Prostate gland (tissue), 2 donors: ENCODE results near the gene TFRC. TPM values are rescaled to one million over a fixed set of nuclear protein-coding genes. Genes with fewer than 3 reads are reported as not detected.

Experiments
- DNase-seq: peaks from one replicate; pipeline ENCODE4 v3.0.0-alpha.2; 2019; ENCODE audit warnings: low spot score
- H3K27ac ChIP-seq, 2 donors: fragments of 200-600 bp; sonication (generic); 2 replicates each; pipeline ENCODE4 v1.5.1; 2017 to 2019
- H3K27me3 ChIP-seq: fragments of 200-600 bp; sonication (generic); replicated peaks from 2 replicates; pipeline ENCODE4 v1.5.1; 2019; ENCODE audit not compliant: insufficient read depth
- H3K36me3 ChIP-seq, 2 donors: fragments of 200-600 bp; sonication (generic); 1 replicate in 1 of 2; 2 replicates in 1 of 2; pipeline versions ENCODE4 v1.5.1 to v1.8.1; 2017 to 2019
- H3K4me1 ChIP-seq: fragments of 200-600 bp; sonication (generic); replicated peaks from 2 replicates; pipeline ENCODE4 v1.5.1; 2019
- H3K4me3 ChIP-seq, 2 donors: fragments of 200-600 bp; sonication (generic); 2 replicates each; pipeline ENCODE4 v1.5.1; 2017 to 2019
- H3K9me3 ChIP-seq: fragments of 200-600 bp; sonication (generic); 2 replicates; pipeline ENCODE4 v1.5.1; 2017
- POLR2A ChIP-seq: fragments of 450-650 bp; IDR thresholded peaks from one replicate; pipeline ENCODE4 v1.6.1; 2016; ENCODE audit warnings: antibody characterized with exemption, mild to moderate bottlenecking
- POLR2AphosphoS5 ChIP-seq: sonication (generic); formaldehyde crosslinking; IDR thresholded peaks from one replicate; pipeline ENCODE4 v1.6.1; 2017; ENCODE audit warnings: antibody characterized with exemption
- WGBS: methylation state at CpG from one replicate; pipeline ENCODE4 v1.1.5; 2018; 5-methylcytosine and 5-hydroxymethylcytosine counted together
- intact Hi-C: fragments of 100-400 bp; cut with DNase I; formaldehyde crosslinking; loops from one replicate; pipeline ENCODE4 v1.14.2; 2022
- total RNA-seq, 2 donors: library from RNA; depleted of rRNA; stranded (reverse); fragments of >200 nt; gene quantifications; one replicate each; pipeline ENCODE4 v1.1.0, GENCODE V29; 2016
- TF ChIP-seq, protein P1 (sequence below), 4 experiments: fragments of 200-600 bp in 2 of 4; fragments of 450-650 bp in 2 of 4; sonication (generic) in 2 of 4; IDR thresholded peaks; 1 replicate in 3 of 4; 2 replicates in 1 of 4; pipeline ENCODE4 v1.5.1; 2016 to 2019; ENCODE audit warnings: antibody characterized with exemption in 4 of 4, mild to moderate bottlenecking in 2 of 4, moderate library complexity in 2 of 4

Gene TFRC
- total RNA-seq: 10 to 100 TPM; 33.8 to 68.1 TPM

DNA sequence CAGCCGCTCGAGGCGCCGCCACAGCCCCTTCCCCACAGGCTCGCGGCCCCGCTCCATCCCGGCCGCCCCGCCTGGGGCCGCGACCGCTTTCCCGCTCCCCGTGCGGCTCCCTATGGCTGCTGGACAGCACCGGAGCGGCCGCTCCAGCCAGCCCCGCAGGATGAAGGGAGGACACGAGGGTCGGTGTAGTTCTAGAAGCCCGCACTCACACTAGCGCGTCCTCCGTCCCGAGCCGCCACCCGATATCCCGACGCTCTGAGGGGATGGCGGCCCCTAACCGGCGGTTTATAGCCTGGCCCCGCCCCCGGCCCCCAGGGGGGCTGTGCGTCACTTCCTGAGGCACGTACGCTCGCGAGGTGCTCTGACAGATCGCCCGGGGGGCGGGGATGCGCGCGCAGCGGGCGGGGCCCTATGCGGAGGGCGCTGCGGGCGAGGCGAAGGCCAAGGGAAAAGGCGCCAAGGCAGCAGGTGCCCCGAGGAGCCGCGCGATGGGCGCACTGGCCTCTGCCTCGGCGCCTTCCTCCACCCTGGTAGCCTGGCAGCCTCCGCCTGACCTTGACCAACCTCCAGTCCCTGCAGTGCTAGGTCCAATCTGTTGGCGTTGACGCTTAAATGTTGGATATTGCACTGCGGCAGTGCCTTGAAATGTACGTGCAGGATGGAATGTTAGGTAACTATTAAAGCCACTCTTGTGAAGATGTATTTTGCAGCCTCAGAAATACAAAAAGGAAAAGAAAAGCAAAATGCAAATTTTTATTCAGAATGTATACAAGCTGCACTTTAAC, at the start of gene TFRC:
Gene TFRC, minus strand, starts transcription at position 257 of the 785 bp plus-strand sequence. CDS start 4,991 bp downstream, outside the sequence.
- no peaks in the 10 kb centered on the region for H3K9me3 ChIP-seq

DNA sequence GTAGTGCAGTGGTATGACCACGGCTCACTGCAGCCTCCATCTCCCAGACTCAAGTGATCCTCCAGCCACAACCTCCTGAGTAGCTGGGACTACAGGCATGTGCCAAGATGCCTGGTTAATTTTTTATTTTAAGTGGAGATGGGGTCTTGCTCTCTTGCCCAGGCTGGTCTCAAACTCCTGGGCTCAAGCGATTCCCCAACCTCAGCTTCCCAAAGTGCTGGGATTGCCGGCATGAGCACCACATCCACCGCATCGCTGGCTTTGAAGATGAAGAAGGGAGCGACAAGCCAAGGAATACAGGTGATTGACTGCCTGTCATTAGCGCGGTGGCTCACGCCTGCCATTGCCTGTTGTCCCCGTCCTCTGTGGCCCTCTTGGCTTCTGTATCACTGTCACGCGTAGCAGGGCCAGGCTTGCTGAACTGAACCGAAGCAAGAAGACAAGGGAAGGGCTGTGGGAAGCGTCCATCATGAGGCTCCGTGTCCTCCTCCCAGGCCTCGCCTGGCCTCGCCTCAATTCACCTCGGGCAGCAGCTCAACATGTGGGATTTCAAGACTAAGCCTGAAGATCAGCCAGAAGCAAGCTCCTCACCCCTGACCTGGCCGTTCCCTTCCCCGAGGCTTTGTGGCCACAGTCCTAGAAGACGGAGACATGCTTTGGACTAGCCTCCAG, 46.4 kb upstream of the TFRC start:
- H3K9me3 ChIP-seq: no peaks in the 10 kb centered on the region
- no peak overlapping the region for H3K4me3 ChIP-seq
- no peak overlapping the region for H3K27ac ChIP-seq
- no peaks in the 10 kb centered on the region for H3K4me1 ChIP-seq
- WGBS: 97% methylated on average over 21 of the region's 21 CpGs
- no peaks in the 10 kb centered on the region for H3K36me3 ChIP-seq
- intact Hi-C loops: no loop called here
- DNase-seq: no peak
- TF ChIP-seq POLR2AphosphoS5: no peak
- TF ChIP-seq POLR2A: no peak
- TF ChIP-seq, protein P1, sequence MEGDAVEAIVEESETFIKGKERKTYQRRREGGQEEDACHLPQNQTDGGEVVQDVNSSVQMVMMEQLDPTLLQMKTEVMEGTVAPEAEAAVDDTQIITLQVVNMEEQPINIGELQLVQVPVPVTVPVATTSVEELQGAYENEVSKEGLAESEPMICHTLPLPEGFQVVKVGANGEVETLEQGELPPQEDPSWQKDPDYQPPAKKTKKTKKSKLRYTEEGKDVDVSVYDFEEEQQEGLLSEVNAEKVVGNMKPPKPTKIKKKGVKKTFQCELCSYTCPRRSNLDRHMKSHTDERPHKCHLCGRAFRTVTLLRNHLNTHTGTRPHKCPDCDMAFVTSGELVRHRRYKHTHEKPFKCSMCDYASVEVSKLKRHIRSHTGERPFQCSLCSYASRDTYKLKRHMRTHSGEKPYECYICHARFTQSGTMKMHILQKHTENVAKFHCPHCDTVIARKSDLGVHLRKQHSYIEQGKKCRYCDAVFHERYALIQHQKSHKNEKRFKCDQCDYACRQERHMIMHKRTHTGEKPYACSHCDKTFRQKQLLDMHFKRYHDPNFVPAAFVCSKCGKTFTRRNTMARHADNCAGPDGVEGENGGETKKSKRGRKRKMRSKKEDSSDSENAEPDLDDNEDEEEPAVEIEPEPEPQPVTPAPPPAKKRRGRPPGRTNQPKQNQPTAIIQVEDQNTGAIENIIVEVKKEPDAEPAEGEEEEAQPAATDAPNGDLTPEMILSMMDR (IDR thresholded peaks at IDR 0.05): no peak
- H3K27me3 ChIP-seq: no peaks in the 10 kb centered on the region

More for the DNA sequence above, at the start of gene TFRC:
- Histone ChIP-seq H3K27ac (peak within 1 kb of the TSS; percentile 87 to 92), H3K4me1 (no peaks in the 10 kb centered on the region), H3K27me3 (no peaks in the 10 kb centered on the region), H3K36me3 (no peaks in the 10 kb centered on the region), H3K4me3 (peak within 1 kb of the TSS; percentile 58 to 92)
- TF ChIP-seq POLR2AphosphoS5 (peak; percentile 97), POLR2A (peak; percentile 93)
- TF ChIP-seq, protein P1 (IDR thresholded peaks at IDR 0.05): peak in 1 of 4 experiments; percentile 23
- intact Hi-C loops: no loop called here
- WGBS: 0% methylated on average over 12 of the region's 67 CpGs
- peak; percentile 93 for DNase-seq

DNA sequence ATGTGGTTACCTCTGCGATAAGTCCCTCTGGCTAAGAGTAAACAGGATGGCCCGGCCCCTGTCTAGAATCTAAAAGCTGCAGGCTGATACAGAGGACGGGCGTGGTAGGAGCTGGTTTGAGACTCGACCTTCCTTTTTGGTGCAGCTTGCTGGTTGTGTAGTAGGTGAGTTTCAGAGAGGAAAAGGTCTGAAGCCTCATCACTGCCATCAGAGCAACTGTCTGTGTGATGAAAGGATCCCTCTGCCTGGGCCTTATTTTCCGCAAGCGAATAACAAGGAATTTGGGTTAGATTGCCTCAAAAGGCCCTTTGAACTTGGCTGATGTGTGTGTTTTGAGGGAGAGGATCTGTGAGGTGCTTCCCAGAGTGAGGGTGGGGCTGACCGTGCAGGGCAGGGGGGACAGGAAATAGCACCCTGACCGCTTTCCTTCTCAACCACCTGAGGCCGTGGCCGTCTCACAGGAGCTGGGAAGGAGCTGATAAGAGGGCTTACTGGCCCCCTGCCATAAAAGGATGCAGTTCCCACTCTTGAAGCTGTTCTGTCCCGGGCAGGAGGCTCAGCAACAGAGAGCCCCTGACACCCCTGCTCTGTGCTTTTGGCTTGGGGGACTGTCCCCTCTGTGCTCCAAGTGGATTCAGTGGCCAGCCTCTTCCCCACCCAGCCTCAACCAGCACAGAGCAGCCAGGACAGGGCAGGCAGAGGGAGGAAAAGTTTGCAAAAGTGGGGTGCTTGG, 45.6 kb upstream of the TFRC start:
- Histone ChIP-seq H3K4me1 (no peaks in the 10 kb centered on the region), H3K9me3 (no peaks in the 10 kb centered on the region), H3K27me3 (no peaks in the 10 kb centered on the region), H3K4me3 (no peak overlapping the region), H3K36me3 (no peaks in the 10 kb centered on the region), H3K27ac (no peak overlapping the region)
- intact Hi-C loops: no loop called here
- DNase-seq: no peak
- 55% methylated on average over 12 of the region's 12 CpGs for WGBS
- TF ChIP-seq POLR2A (no peak), POLR2AphosphoS5 (no peak)
- TF ChIP-seq, protein P1 (IDR thresholded peaks at IDR 0.05): no peak

DNA sequence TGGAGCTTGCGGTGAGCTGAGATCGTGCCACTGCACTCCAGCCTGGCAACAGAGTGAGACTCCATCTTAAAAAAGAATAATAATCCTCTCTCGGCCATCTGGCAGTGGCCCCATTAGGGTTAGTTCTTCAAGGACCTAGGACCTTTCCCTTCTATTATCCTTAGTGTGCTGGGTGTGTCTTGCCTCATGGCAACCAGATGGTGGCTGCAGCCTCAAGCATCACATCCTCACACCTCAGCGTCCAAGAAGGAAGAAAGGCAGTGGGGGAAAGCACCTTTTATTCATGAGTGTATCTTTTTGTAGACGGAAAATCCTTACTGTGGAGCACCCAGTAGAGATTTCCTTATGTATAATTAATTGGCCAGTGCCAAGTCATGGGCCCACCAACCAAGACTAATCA, 42.7 kb upstream of the TFRC start:
- 98% methylated on average over 5 of the region's 5 CpGs for whole genome bisulfite sequencing
- Histone ChIP-seq H3K36me3 (no peaks in the 10 kb centered on the region), H3K27me3 (no peaks in the 10 kb centered on the region), H3K4me3 (no peak overlapping the region), H3K4me1 (peaks cover 6% of the 10 kb centered on the region), H3K9me3 (no peaks in the 10 kb centered on the region), H3K27ac (no peak overlapping the region)
- DNase-seq: no peak
- TF ChIP-seq, protein P1 (IDR thresholded peaks at IDR 0.05): no peak
- TF ChIP-seq POLR2A (no peak), POLR2AphosphoS5 (no peak)
- intact Hi-C loops: no loop called here
